ENCODE data around the gene CCDC24. TPM values are rescaled to one million over a fixed set of nuclear protein-coding genes. Genes with fewer than 3 reads are reported as not detected.

The CCDC24 gene
- total and polyA plus RNA-seq, 3 experiments from 2014 or later: 0.43 to 3.4 (median 2.7) TPM

DNA sequence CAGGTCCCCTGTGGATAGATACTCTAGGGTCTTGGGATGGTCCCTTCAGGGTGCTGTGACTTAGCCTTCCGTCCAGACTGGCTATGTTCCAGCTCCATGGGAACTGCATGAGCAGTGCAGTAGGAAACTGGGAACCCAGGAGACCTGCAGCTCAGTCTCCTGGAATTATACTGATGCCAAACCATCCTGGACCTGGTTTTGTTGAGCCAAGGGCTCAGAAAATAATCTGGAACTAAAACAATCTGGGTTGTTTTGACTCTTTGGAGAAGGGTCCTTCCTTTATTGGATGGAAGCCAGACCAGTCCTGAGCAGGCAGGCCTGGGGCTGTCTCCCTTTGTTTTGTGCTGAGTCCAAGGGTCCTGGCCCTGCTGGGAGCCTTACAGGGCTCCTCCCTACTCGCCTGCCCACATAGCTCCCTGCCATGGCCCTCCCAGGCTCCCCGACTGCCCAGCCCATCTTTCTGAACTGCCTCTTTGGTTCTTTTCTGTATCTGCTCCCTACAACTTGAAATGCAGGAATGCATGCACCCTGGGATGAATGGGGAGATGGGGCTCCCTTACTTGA, 43.4 kb upstream of the CCDC24 start:
- peaks cover 0 to 18% (median 3%) of the 10 kb centered on the region in 3 donors for H3K36me3 Mint-ChIP-seq
- H3K4me1 ChIP-seq (ENCODE audit: insufficient read depth, low read length): peaks cover 26% of the 10 kb centered on the region
- ChIA-PET POLR2A (no interaction called here), CTCF (interaction anchor here (0.7 to 5.3 kb wide), 5 partner anchors 10 to 423 kb away, joined by 3 to 46 read pairs (median 7); partner anchors contain the start of genes ARTN and ATP6V0B)
- no peaks in the 10 kb centered on the region for H3K9me3 Mint-ChIP-seq
- no peak for DNase-seq
- no peaks in the 10 kb centered on the region for H3K27me3 Mint-ChIP-seq
- H3K27ac ChIP-seq (ENCODE audit: low read depth, low read length): peak overlapping the region; percentile 95
- no peaks in the 10 kb centered on the region for H3K27me3 ChIP-seq (ENCODE audit: insufficient read depth, low read length, poor library complexity, severe bottlenecking)
- H3K27ac Mint-ChIP-seq: peak overlapping the region; percentile 67 to 99 (median 92)
- H3K4me3 Mint-ChIP-seq: peak overlapping the region; percentile 83 to 94 (median 90)
- H3K4me1 Mint-ChIP-seq: peaks cover 43 to 61% (median 53%) of the 10 kb centered on the region in 3 donors
- H3K4me3 ChIP-seq (ENCODE audit: low read length): peak overlapping the region; percentile 83
- no peaks in the 10 kb centered on the region for H3K36me3 ChIP-seq (ENCODE audit: insufficient read depth, low read length)
- no peaks in the 10 kb centered on the region for H3K9me3 ChIP-seq (ENCODE audit: low read length)

DNA sequence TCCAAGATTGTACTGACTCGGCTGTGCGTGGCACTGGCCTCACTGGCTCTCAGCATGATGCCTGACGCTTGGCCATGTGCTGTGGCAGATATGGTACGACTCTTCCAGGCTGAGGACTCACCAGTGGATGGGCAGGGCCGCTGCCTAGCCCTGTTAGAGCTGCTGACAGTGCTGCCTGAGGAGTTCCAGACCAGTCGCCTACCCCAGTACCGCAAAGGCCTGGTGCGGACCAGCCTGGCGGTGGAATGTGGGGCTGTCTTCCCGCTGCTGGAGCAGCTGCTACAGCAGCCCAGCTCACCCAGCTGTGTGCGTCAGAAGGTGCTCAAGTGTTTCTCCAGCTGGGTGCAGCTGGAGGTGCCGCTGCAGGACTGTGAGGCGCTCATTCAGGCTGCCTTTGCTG, 41.7 kb upstream of the CCDC24 start:
- H3K36me3 ChIP-seq (ENCODE audit: insufficient read depth, low read length): no peaks in the 10 kb centered on the region
- no peaks in the 10 kb centered on the region for H3K9me3 Mint-ChIP-seq
- H3K4me3 Mint-ChIP-seq: peak overlapping the region in 3 of 7 donors; percentile 20 to 67 (median 33)
- peaks cover 26% of the 10 kb centered on the region for H3K4me1 ChIP-seq (ENCODE audit: insufficient read depth, low read length)
- no peak for DNase-seq
- H3K27ac ChIP-seq (ENCODE audit: low read depth, low read length): no peak overlapping the region
- H3K4me3 ChIP-seq (ENCODE audit: low read length): no peak overlapping the region
- H3K27me3 Mint-ChIP-seq: peaks cover 0 to 1% of the 10 kb centered on the region in 2 donors
- ChIA-PET CTCF (interaction anchor here (1.6 kb wide), 1 partner anchor 15 kb away, joined by 8 read pairs; the partner anchor contains the start of gene ARTN), POLR2A (no interaction called here)
- peak overlapping the region in 2 of 8 donors; percentile 14 to 60 for H3K27ac Mint-ChIP-seq
- H3K36me3 Mint-ChIP-seq: peaks cover 0 to 15% (median 3%) of the 10 kb centered on the region in 3 donors
- no peaks in the 10 kb centered on the region for H3K27me3 ChIP-seq (ENCODE audit: insufficient read depth, low read length, poor library complexity, severe bottlenecking)
- H3K9me3 ChIP-seq (ENCODE audit: low read length): no peaks in the 10 kb centered on the region
- peaks cover 36 to 52% (median 52%) of the 10 kb centered on the region in 3 donors for H3K4me1 Mint-ChIP-seq

DNA sequence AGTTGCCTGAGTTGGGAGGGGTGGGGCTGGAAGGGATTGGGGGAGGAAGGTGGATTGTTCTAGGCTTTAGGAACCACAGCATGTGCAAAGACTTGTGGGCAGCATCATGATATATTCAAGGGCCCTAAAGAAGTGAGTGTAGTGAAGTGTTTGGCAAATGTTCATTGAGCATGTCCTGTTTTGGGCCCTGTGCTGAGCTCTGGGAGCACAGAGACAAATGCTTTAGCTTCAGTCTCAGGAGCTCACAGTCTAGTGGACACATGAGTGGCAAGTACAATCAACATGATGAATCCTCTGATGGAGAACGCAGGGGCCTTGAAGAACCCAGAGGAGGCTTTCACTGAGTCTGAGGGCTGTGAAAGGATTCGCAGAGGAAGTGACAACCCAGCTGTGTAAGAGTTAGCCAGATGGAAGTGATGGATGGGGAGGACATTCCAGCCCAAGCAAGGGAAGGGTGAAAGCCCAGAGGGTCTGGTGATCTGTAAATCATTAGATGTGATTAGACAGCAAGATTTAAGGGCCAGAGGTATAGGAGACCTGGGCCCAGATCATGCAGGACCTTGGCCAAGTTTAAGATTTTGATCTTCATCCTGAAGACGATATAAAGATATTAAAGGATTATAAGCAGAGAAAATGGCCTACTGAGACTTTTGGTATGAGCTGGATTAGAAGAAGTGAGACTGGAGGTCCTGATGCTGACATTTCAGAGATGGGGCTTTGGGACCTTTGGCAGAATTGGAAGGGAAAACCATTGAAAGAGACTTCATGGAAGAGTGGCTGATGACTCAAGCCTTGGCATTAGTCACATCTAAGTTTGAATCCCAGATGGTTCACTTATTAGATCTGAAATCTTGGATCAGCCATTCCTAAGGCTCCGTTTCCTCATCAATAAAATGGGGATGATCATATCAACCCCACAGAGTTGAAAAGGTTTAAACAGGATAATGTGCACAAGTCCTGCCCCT, 40.1 kb upstream of the CCDC24 start:
- Histone ChIP-seq H3K4me1 (ENCODE audit: insufficient read depth, low read length) (peaks cover 18% of the 10 kb centered on the region), H3K9me3 (ENCODE audit: low read length) (no peaks in the 10 kb centered on the region), H3K36me3 (ENCODE audit: insufficient read depth, low read length) (no peaks in the 10 kb centered on the region), H3K27me3 (ENCODE audit: insufficient read depth, low read length, poor library complexity, severe bottlenecking) (no peaks in the 10 kb centered on the region), H3K27ac (ENCODE audit: low read depth, low read length) (no peak overlapping the region), H3K4me3 (ENCODE audit: low read length) (no peak overlapping the region)
- no peak for DNase-seq
- H3K27me3 Mint-ChIP-seq: peaks cover 0 to 1% of the 10 kb centered on the region in 2 donors
- peaks cover 0 to 15% (median 3%) of the 10 kb centered on the region in 3 donors for H3K36me3 Mint-ChIP-seq
- H3K4me1 Mint-ChIP-seq: peaks cover 23 to 38% (median 35%) of the 10 kb centered on the region in 3 donors
- no peaks in the 10 kb centered on the region for H3K9me3 Mint-ChIP-seq
- H3K4me3 Mint-ChIP-seq: peak overlapping the region in 2 of 7 donors; percentile 76 to 80
- CTCF ChIA-PET: interaction anchor here (0.8 to 1.6 kb wide), 2 partner anchors 17 to 21 kb away, joined by 3 to 8 read pairs; partner anchors contain the start of gene ARTN
- POLR2A ChIA-PET: no interaction called here
- no peak overlapping the region for H3K27ac Mint-ChIP-seq

DNA sequence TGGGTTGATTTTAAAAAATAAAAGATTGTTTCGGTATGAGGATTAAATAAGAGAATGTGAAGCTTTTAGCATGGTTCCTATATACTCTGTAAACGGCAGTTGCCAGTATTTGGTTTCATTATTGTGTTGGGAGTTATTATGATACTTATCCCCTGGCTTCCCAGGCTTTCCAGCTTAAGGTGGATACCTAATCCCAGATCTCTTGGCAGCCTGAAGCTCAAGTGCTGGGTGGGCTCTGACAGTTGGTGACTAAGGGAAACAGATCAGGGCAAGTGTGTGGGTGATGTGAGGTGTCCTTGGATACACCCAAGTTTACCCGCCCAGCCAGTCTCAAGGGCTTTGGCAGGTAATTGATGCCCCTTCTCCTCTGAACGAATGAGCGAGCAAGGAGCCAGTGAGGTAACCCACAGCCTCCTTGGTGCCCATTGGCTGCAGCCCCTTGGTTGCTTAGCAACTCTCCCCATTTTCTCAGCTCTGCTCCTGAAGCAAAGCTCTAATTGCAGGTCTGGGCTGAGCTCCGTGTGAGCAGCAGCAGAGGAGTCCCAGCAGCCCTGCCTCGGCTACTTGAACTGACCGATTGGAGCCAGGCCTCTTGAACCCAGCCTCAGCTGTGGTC, 38.6 kb upstream of the CCDC24 start:
- POLR2A ChIA-PET: no interaction called here

DNA sequence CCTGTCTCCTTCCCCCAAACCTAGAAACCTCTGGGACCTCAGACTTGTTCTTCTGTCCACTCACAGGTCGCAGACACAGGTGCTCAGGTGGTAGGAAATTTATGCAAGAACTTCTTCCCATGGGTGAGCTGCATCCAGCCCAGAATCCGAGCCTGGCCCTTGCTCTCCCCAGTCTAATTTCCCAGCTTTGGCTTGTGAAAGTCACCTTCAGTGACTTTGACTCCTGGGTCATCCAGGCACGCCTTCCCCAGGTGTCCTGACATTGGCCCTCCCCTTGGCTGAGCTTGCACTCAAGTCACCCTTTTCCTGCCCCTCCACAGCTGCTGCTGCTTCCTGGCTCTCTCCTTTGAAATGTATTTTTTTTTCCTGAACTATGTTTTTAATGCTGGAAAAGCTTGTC, 38.0 kb upstream of the CCDC24 start:
- no peak overlapping the region for H3K27ac Mint-ChIP-seq
- POLR2A ChIA-PET: no interaction called here

More for the DNA sequence above, 38.6 kb upstream of the CCDC24 start:
- peaks cover 10% of the 10 kb centered on the region for H3K4me1 ChIP-seq (ENCODE audit: insufficient read depth, low read length)
- Mint-ChIP-seq H3K36me3 (peaks cover 0 to 29% (median 8%) of the 10 kb centered on the region in 3 donors), H3K4me3 (peak overlapping the region in 1 of 7 donors; percentile 8), H3K9me3 (no peaks in the 10 kb centered on the region), H3K27me3 (peaks cover 0 to 1% of the 10 kb centered on the region in 2 donors), H3K27ac (no peak overlapping the region), H3K4me1 (peaks cover 19 to 34% (median 26%) of the 10 kb centered on the region in 3 donors)
- peaks cover 8% of the 10 kb centered on the region for H3K36me3 ChIP-seq (ENCODE audit: insufficient read depth, low read length)
- H3K27me3 ChIP-seq (ENCODE audit: insufficient read depth, low read length, poor library complexity, severe bottlenecking): no peaks in the 10 kb centered on the region
- H3K27ac ChIP-seq (ENCODE audit: low read depth, low read length): no peak overlapping the region
- CTCF ChIA-PET: interaction anchor here (0.7 kb wide), 1 partner anchor 18 kb away, joined by 3 read pairs; no protein-coding TSS in a partner anchor
- H3K4me3 ChIP-seq (ENCODE audit: low read length): no peak overlapping the region
- no peaks in the 10 kb centered on the region for H3K9me3 ChIP-seq (ENCODE audit: low read length)
- no peak for DNase-seq

DNA sequence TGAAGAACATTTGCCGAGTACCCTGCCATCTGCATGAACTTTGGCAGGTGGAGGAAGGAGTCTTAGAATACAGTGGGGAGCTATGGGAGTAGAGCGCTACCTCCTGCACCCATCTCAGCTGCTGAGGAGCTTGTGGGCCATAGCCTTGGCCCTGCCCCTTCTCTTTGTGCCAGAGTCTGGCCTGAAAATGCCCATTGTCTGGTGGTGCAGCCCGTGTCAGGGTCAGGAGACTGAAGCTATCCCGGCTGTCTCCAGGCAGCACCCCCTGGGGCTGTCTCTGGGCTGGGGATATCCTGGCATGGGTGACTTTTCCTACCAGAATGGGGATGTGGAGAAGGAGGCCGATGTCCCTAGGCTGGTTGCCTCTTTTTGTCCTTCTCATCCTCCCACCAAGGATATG, 37.4 kb upstream of the CCDC24 start:
- H3K4me3 ChIP-seq (ENCODE audit: low read length): no peak overlapping the region
- Mint-ChIP-seq H3K9me3 (no peaks in the 10 kb centered on the region), H3K4me1 (peaks cover 11 to 24% (median 14%) of the 10 kb centered on the region in 3 donors), H3K36me3 (peaks cover 0 to 41% (median 14%) of the 10 kb centered on the region in 3 donors), H3K27me3 (peaks cover 0 to 1% of the 10 kb centered on the region in 2 donors), H3K27ac (no peak overlapping the region), H3K4me3 (no peak overlapping the region)
- POLR2A ChIA-PET: no interaction called here
- no peak overlapping the region for H3K27ac ChIP-seq (ENCODE audit: low read depth, low read length)
- no peak for DNase-seq
- H3K4me1 ChIP-seq (ENCODE audit: insufficient read depth, low read length): no peaks in the 10 kb centered on the region
- CTCF ChIA-PET: interaction anchor here (0.7 to 0.8 kb wide), 2 partner anchors 16 to 19 kb away, joined by 3 read pairs; partner anchors contain the start of gene DPH2
- no peaks in the 10 kb centered on the region for H3K9me3 ChIP-seq (ENCODE audit: low read length)
- H3K27me3 ChIP-seq (ENCODE audit: insufficient read depth, low read length, poor library complexity, severe bottlenecking): no peaks in the 10 kb centered on the region
- H3K36me3 ChIP-seq (ENCODE audit: insufficient read depth, low read length): peaks cover 16% of the 10 kb centered on the region

More for the DNA sequence above, 38.0 kb upstream of the CCDC24 start:
- Mint-ChIP-seq H3K4me3 (peak overlapping the region in 1 of 7 donors; percentile 8), H3K4me1 (peaks cover 14 to 29% (median 20%) of the 10 kb centered on the region in 3 donors), H3K27me3 (peaks cover 0 to 1% of the 10 kb centered on the region in 2 donors), H3K36me3 (peaks cover 0 to 34% (median 11%) of the 10 kb centered on the region in 3 donors), H3K9me3 (no peaks in the 10 kb centered on the region)
- Histone ChIP-seq H3K36me3 (ENCODE audit: insufficient read depth, low read length) (peaks cover 10% of the 10 kb centered on the region), H3K4me3 (ENCODE audit: low read length) (no peak overlapping the region), H3K4me1 (ENCODE audit: insufficient read depth, low read length) (peaks cover 4% of the 10 kb centered on the region), H3K9me3 (ENCODE audit: low read length) (no peaks in the 10 kb centered on the region), H3K27ac (ENCODE audit: low read depth, low read length) (no peak overlapping the region), H3K27me3 (ENCODE audit: insufficient read depth, low read length, poor library complexity, severe bottlenecking) (no peaks in the 10 kb centered on the region)
- DNase-seq: no peak
- CTCF ChIA-PET: interaction anchor here (0.7 to 0.8 kb wide), 3 partner anchors 17 to 18 kb away, joined by 3 read pairs; partner anchors contain the start of gene DPH2

DNA sequence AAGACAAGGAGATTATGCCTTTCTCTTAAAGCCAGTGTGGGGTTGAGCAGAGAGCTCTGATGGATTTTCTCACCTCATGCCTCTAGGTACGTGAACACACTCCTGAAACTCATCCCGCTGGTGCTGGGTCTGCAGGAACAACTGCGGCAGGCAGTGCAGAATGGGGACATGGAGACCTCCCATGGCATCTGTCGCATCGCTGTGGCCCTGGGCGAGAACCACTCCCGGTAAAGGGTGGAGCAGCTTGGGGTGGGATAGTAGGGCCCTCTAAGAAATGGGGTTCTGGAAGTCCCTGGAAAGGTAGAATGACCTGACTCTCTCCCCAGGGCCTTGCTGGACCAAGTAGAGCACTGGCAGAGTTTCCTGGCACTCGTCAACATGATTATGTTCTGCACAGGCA, 35.2 kb upstream of the CCDC24 start:
- Mint-ChIP-seq H3K27ac (peak overlapping the region in 1 of 8 donors; percentile 33), H3K27me3 (peaks cover 0 to 1% of the 10 kb centered on the region in 2 donors), H3K9me3 (no peaks in the 10 kb centered on the region), H3K4me3 (no peak overlapping the region), H3K4me1 (peaks cover 2 to 12% (median 3%) of the 10 kb centered on the region in 3 donors), H3K36me3 (peaks cover 0 to 42% (median 10%) of the 10 kb centered on the region in 3 donors)
- H3K4me3 ChIP-seq (ENCODE audit: low read length): no peak overlapping the region
- no peak overlapping the region for H3K27ac ChIP-seq (ENCODE audit: low read depth, low read length)
- no peaks in the 10 kb centered on the region for H3K27me3 ChIP-seq (ENCODE audit: insufficient read depth, low read length, poor library complexity, severe bottlenecking)
- ChIA-PET CTCF (interaction anchor here (1.7 kb wide), 1 partner anchor 22 kb away, joined by 6 read pairs; no protein-coding TSS in a partner anchor), POLR2A (no interaction called here)
- peaks cover 18% of the 10 kb centered on the region for H3K36me3 ChIP-seq (ENCODE audit: insufficient read depth, low read length)
- DNase-seq: no peak
- H3K4me1 ChIP-seq (ENCODE audit: insufficient read depth, low read length): no peaks in the 10 kb centered on the region
- no peaks in the 10 kb centered on the region for H3K9me3 ChIP-seq (ENCODE audit: low read length)
